GM19099 (cell line): Measurements from ENCODE around the gene TTLL7.

Experiments
- POLR2A ChIP-seq: IDR thresholded peaks from 3 replicates; pipeline ENCODE4 v1.6.1; 2011; ENCODE audit warnings: low read depth; ENCODE audit not compliant: insufficient read length; ENCODE audit errors: extremely low read depth

TTLL7 gene

DNA sequence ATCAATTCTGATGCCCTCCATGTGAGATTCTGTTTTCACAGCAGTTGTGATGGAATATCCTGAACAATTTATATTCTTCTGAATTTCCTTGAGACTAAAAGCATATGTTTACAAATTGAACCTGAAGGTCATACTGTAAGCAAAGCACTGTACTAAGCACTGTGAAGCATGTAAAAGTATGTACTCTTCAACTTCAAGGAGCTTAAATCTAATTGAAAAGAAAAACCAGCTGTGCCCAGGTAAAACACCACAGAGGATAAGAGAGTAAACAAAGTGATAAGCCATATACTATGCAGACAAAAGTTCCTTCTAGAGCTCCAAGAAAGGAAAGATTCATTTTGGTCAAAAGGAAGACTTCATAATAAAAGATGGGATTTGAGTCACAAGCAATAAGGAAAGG lies 71.9 kb downstream of the TTLL7 start:
- TF ChIP-seq POLR2A: no peak

DNA sequence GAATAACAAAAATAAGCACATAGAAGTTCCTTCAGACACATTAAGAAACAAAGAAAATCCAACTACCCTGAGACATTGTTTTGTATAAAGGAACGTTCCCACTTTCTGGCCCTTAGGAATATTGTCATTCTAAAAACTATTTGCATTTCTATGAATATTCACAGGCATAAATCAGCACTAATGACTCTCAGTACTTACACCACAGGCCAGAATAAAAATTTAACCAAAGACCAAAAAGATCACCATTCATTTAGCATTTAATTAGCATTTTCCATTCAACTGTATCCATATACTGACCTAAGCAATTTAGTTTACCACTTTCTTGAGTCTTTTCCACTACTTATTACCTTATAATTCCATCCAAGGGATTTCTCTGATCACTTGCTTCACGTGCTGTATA lies 75.4 kb downstream of the TTLL7 start:
- TF ChIP-seq POLR2A: no peak

DNA sequence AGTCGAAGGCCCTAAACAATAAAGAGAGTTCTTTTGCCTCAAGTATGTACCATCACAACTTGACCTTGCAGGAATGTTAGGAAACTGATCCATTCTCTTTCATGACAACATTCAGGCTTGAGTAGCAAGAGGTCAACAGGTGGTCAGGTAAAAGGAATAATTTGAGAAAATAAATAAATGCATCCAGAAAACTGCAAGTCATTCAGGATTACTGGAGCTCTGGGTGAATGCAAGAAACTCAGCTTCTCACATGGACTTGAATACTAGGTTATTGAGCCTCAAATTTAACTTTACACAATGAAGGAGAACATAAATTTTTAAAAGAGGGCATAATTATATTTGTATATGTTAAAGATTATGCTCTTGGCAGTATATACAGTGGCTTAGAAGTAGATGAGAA lies 76.5 kb downstream of the TTLL7 start:
- no peak for TF ChIP-seq POLR2A

DNA sequence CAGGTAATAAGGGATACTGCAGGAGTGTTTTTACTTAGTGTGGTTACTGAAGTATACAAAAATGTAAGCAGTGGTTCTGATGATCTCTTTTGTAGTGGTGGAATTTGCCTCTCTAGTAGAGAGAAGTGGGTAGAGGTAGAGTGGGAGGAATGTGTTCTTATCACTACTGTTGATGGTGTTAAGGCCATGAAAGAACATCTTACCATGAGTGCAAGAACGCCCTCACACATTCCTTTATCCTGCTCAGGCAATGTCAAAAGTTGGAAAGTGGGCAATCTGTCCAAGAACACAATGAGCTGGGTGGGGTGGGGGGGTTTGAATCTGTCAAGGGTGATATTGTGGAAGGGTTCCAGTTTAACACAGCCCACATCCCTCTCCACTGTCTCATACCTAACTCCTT lies 78.6 kb downstream of the TTLL7 start:
- no peak for TF ChIP-seq POLR2A

DNA sequence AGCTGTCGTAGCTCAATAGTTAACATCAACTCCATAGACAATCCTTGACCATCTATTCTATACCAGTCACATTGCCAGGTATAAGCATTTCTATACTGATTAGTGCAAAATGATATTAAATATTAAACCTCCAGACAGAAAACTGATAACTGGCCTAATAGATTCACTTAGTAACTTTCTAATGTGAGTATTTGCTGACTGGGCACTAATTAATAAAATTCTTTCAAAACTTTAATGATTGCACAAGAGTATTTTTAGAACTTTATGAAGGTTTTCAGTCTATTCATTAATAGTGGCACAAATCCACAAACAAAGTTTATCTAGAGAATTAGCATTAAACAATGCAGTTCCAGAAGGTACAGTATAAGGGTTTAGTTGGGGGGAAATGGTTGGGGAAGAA lies 79.1 kb downstream of the TTLL7 start:
- TF ChIP-seq POLR2A: no peak

DNA sequence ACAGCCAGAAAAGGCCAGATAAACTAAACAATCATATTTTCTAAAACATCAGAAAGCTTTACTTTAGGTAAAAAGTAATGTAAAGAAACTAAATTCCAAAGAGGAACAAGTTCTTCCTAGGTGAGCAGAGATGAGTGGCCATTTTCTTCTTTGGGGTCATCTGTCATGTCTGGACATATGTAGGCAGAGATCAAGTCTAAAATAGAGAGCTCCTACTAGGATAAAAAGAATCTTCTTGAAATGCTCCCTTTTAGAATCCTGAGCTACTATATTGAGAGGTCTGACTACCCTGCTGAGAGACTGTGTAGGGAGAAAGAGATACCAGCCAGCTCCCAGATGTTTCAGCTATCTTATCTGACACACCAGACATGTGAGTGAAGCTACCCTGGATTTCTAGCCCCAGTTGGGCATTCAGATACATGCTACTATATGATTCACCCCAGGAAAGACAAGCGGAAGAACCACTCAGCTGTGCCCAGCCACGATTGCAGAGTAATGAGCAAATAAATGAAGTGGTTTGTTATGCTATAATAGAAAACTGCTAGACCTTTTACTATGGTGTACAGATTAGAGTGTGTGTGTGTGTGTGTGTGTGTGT lies 80.1 kb downstream of the TTLL7 start:
- no peak for TF ChIP-seq POLR2A

DNA sequence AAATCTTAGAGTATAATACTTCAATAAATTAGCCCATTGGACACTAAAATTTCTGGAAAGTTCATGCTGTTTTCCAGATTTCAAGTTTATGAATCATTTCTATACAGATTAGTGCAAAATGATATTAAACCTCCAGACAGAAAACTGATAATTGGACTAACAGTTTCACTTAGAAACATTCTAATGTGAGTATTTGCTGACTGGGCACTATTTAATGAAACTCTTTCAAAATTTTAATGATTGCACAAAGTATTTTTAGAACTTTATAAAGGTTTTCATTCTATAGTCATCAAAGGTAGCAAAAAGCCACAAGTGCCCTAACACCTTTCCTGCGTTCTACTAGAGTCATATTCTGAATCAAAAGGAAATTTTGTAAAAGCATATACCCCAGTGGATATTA lies 81.0 kb downstream of the TTLL7 start:
- no peak for TF ChIP-seq POLR2A

DNA sequence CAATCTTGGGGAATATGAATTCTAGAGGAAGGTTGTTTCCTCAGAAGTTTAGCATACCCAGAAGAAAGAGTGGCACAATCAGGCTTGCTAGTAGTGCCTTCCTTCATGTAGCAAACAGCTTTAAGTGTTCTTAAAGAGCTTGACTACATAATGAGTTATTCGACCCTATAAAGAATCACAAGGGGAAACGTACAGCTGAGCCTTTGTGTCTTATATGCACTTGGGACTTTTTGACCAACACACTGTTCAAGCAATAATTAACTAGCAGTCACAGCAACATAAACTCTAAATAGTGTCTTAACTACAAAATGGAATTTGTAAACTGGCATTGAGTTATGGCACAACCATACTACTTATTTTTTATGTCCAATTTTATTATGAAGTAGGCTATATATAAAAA lies 86.1 kb downstream of the TTLL7 start:
- no peak for TF ChIP-seq POLR2A

DNA sequence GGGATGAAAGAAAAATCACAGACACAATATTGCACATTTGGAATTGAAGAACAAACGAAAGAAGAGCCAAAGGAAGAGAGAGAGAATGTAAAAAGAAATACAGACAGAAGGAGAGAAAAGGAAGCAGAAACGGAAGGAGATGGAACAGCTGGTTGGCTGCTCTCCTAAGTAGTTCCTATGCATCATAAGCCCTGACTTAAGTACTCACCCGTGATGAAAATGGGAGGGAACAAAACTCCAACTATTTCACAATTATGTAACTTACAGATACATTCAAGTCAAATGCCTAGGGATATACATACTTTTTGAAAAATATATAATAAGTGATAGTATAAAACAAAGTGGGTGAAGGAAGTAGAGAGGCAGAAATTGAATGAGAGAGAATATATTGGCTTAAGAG lies 88.5 kb downstream of the TTLL7 start:
- TF ChIP-seq POLR2A: no peak

DNA sequence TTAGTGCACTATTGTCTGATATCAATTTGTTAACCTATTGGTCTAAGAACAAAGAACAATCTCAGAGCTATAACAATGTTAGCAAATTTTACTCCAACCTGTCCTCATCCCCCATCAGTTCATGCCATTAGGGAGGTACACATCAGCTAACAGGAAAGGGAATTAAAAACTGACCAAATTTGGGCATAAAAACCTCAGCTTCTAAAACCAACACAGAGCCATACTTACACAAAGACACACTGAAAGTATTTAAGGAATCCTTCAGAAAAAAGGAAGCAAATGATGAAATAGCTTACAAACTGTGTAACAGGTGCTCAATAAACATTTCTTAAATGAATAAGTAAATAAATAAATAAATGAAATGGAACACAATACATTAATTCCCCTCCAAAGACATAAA lies 89.2 kb downstream of the TTLL7 start:
- no peak for TF ChIP-seq POLR2A

DNA sequence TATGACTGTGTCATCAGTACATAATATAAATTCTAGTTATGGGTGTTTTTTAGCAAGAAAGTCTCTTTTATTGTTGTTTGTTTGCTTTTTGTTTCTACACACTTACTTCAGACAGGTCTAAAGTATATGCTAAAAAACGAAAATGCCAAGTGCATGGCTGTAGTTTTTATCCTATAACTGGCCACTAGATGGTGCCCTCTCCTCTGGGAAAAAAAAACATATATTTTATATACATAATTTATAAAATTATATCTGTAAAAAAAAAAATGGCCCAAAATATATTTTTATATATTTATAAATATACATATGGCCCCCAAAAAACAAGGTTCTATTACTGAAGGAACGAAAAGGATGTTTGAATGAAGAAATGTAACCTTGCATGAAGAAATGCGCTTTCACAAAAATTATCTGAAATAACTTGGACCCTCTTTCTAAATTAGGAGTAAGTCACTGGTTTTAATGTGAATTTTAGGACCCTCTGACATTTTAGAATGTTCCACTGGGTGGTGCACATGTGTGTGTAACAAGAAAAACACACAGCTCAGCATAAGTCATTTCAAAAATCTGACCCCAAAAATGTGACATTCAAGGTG lies 93.5 kb downstream of the TTLL7 start:
- no peak for TF ChIP-seq POLR2A

DNA sequence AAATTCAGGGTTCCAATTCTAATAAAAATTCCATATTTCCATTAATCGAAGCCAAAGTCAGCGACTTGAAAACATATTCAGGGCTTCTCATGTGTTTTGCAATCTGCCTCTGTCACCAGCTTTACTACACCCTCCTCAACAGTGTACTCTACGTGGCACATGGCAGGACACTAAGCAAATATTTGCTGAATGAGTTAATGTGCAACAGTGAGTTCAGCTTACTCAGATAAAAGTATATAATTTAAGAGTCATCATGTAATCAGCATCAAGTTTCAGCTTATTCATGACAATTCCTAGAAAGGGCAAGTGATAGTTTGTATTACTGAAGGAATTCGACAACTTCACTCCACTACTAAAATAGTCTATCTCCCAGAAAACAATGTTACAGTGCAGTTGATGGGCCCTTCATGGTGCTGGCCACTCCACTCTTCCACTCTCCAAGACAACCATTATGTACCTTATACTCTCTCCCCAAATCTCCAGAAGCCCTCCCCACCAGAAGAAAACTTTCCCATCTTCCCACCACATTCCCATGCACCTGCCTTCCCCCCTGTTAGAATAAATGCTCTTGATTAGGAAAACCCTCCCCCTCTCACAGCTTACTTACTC lies 97.3 kb downstream of the TTLL7 start:
- no peak for TF ChIP-seq POLR2A

DNA sequence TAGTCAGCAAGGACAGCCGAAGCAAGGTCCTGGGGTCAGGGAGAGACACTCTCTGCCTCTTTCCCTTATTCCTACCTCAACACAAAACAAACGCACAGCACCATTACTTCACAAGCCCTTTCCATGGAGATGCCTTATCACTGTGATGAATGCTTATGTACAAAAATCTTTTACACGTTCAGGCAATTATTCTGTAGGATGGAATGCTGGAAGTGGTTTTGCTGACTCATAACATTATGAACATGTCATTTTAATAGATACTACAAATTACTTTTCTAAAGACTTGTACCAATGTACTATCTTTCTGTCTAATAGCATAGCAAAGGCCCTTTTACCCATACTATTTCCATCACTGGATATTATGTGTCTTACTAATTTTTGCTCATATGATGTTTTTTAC lies 98.4 kb downstream of the TTLL7 start:
- no peak for TF ChIP-seq POLR2A

DNA sequence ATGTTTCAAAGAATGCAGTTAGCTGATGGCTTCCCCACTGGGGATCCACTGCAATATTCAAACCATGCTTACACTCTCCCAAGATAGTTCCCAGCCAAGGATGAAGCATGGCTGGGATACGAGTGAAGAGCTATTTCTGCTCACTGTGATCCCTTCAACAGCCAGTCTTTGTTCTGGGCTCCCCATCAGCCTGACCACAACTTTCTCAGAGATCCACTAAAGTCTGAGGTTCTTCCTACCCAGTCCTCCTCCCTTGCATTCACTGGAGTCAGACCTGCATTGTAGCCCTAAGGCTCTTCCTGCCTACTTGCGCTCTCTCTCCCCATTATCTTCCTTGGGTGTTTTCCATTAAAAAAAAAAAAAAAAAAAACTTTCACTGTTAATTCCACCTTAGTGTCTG lies 101.4 kb downstream of the TTLL7 start:
- no peak for TF ChIP-seq POLR2A

DNA sequence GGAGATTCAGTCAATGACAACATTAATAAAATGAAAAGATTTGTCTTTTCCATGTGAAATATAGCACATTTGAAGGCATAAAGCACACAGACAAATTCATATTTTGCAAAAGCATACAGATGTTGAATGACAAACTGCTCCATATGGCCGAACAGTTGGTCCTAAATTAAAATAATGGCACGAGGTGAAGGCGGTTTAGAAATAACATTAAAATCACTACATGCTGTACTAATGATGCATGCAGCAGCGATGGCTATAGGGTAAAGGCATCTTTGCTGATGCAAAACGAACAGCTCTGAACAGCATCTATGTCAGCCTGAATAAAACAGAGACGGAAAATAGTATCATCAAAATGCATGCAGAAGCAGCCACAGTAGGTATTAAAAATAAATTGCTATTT lies 102.6 kb downstream of the TTLL7 start:
- no peak for TF ChIP-seq POLR2A

DNA sequence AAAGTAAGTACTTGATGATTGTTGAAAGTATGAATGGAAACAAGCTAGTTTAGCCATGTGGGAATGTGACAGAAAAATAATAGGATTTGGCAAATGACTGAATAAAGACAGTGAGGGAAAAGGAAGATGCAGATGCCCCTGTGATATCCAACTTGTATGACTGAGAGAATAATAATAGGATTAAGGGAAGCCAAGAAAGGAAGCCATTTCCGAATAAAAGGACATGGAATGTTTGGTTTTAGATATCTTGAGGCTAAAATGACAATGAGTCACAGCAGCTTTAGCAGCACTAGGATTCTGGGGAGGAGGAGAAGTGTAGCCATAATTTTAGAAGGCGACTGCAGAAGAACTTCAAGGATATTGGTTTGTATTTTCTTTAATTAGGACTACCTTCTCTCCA lies 109.2 kb downstream of the TTLL7 start:
- TF ChIP-seq POLR2A: no peak

DNA sequence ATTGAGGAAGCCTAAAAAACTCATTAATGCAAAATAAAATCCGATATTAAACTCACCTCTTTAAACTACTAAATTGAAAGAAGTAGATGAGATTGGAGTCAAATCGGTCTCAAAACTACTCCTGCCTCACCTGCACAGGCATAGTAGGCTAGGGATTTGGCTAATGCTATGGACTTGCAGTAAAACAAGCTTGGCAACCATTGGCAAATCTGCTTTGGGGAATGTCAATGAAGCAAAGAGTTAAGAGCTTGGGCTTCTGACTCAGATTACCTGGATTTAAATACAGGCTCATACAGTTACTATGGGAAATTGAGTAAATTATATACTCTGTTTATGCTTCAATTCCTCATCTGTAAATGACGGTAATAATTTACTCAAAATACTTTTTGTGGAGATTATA lies 111.4 kb downstream of the TTLL7 start:
- TF ChIP-seq POLR2A: no peak

DNA sequence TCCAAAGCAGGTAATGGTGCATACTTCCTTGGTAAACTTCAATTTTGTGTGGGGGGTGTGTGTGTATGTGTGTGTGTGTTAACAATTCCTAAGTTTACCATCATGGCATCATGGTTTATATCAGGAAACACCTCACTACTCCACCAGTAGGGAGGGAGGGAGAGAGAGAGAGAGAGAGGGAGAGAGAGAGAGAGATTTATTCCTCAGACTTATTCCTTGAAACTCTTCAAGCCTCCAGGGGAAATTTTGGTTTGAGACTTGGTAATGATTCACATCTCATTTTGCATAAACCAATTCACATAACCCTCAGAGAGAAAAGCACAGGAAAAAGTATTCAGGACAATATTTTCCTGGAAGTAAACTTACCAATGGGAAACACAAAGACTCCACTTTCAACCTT lies 115.0 kb downstream of the TTLL7 start:
- no peak for TF ChIP-seq POLR2A

DNA sequence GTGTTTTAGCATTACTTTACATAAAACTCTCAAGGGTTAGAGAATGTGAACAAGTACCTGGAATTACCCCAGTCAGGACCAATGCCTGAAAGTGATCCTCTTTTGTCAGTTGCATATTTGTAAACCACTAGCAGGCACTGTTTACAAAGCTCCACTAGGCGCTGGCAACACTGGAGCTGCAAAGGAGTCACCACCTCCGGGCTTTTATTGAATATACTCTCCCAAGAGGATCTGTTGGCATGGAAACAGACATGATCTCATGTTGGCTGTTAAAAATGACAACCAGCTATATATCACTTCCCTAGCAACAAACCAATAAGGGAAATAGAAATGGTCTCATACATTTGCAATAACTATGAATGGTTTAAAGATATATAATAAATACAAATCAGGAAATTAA lies 116.0 kb downstream of the TTLL7 start:
- TF ChIP-seq POLR2A: no peak
